ENCODE data around the gene TCF7. TPM values are rescaled to one million over a fixed set of nuclear protein-coding genes. Genes with fewer than 3 reads are reported as not detected.
A peak's percentile ranks its signal among the peaks of the same experiment; 100 is the strongest.

The TCF7 gene
- total RNA-seq, 1 donor from 2014 or later = 4.6 TPM

DNA sequence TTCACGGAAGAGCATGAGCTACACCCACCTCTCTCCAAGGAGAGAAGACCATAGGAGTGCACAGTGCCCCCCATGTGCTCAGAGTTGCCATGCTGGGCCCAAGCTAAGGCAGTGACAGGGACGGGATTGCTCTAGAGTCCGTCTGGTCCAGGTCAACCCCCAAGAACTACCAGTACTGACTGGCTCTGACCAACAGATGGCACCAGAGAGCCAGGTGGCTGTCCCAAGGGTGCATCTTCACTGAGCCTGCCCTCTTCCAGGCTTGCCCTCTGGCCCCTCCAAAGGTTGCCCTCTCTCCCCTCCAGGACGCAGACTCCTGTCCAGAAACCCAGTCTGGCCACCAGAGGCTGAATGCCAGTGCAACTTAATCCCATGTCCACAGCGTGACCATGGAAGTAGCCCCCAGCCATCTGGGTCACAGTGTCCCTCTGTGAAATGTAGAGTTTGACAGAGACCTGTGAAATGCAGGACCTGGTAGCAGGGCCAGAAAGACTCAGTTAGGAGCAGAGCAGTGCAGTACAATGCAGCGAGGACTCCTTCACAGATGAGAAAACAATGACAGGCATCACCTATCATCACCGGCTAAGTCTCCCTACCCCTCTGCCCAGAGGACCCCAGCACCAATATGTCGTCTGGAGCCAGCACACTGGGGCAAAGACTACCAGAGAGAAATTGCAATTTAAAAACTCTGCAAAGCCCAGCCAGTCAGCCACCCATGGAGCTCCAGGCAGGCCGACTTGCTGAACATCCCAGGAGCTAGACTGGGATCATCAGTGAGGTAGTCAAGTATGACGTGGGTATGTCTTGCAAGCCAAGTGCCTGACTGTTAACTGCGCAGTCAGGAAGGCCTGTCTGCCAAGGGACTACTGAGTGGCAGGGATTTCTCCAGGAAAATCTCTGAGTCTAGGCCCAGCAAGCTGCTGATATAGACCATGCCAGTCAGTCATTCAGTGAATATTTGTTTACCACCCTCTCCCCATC, 70.0 kb downstream of the TCF7 start:
- ATAC-seq = peak; percentile 87

- no peak for ATAC-seq
Measured at GRCh38 chr5:134188092-134188491, 73.6 kb downstream of the TCF7 start.

GRCh38 chr5:134189031-134189430, 74.5 kb downstream of the TCF7 start:
- no peak for ATAC-seq

DNA sequence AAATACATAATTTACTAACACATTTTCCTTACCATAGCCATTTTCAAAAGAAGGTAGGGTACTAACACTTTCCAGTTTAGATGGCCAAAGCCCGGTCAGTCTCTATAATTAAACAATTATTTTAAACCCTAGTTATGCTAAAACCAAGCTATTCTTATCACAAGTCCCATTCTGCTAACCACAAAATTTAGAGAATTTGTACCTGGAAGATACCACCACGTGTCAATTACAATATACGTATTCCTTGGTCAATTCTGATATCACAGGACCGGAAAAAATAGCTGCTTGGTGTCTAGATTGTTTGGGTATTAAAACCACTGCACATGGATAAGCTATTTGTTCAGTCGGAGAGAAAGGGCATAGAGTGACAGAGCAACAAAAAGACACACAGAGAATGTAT, 81.2 kb downstream of the TCF7 start:
- no peak for ATAC-seq

Other genes starting within 250 kb of the TCF7 start
- gene C5orf15, start 146.1 kb upstream of the TCF7 start, total RNA-seq = 14.3 TPM
- gene VDAC1, start 109.7 kb upstream of the TCF7 start, total RNA-seq = 154 TPM
- gene SKP1, start 62.3 kb downstream of the TCF7 start, total RNA-seq = 206 TPM
- gene PPP2CA, start 111.4 kb downstream of the TCF7 start, total RNA-seq = 144 TPM

Data from esophagus mucosa (tissue), 1 donor.